Measurements from ENCODE around the gene QSOX1. TPM values are rescaled to one million over a fixed set of nuclear protein-coding genes. Genes with fewer than 3 reads are reported as not detected.
A peak's percentile ranks its signal among the peaks of the same experiment; 100 is the strongest.

Gene QSOX1
- total and polyA plus RNA-seq, 2 donors (not counting 3 experiments of a cell fraction or from before 2014, with no cell fraction given), result 256 to 415 TPM

DNA sequence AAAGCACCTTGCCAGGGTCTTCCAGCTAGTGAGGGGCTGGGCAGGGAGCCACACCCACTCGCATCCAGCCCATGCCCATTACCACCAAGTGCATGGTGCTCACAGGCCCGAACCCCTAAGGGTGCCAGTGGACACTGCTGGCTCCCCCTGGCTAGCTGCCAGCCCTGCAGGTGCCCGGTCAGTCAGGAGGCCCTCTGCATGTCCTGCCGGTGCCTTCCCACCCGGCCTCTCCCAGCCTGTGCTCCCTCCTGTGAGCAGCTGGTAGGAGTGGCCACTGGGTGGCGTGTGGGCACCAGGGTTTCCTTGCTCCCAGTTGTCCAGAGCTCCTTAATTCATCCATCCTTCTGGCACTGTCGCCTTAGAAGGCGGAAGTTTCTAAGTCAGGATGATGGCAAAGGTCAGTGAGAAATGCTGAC, 33.4 kb downstream of the QSOX1 start:
- BruUV-seq (replicated peaks), result no TSS peak
- peak; percentile 44 for DNase-seq (ENCODE audit: low read depth, low spot score)
- ChIA-PET POLR2A (no interaction called here), CTCF (interaction anchor here (0.9 to 3.4 kb wide), 33 partner anchors 9 to 675 kb away, joined by 3 to 70 read pairs (median 5); no protein-coding TSS in a partner anchor)
- no peak overlapping the region for H3K4me2 ChIP-seq (ENCODE audit: insufficient read depth, low read length)
- dilution Hi-C loops (cut with MboI; ENCODE audit: extremely low pct_ligation_motif_present, low sequenced_read_pairs), result no loop called here
- H3K9me1 ChIP-seq (replicated peaks; ENCODE audit: control insufficient read depth, extremely low read depth, insufficient read depth, low read length), result no peaks in the 10 kb centered on the region
- intact Hi-C loops (cut with micrococcal nuclease), result loop anchor here (1.0 kb wide), 4 partner anchors 64 to 294 kb away; no protein-coding TSS in a partner anchor
- H3K9me3 ChIP-seq (replicated peaks; ENCODE audit: control insufficient read depth, insufficient read depth, low read length), result no peaks in the 10 kb centered on the region
- H3K4me3 ChIP-seq (replicated peaks in 1 of 3; ENCODE audit: insufficient read depth in 1 of 3, low read depth in 1 of 3, low read length in 3 of 3), result no peak overlapping the region
- no peak overlapping the region for H2AFZ ChIP-seq (ENCODE audit: low read depth, low read length)
- H3K4me1 ChIP-seq (ENCODE audit: control insufficient read depth, extremely low read depth, insufficient read depth, low read length), result no peaks in the 10 kb centered on the region
- H3K27me3 ChIP-seq (ENCODE audit: control insufficient read depth in 2 of 2, insufficient read depth in 2 of 2, low read length in 2 of 2), result no peaks in the 10 kb centered on the region
- no peaks in the 10 kb centered on the region for H4K20me1 ChIP-seq (replicated peaks; ENCODE audit: control insufficient read depth, extremely low read depth, insufficient read depth, low read length)
- TF ChIP-seq GATA2 (IDR thresholded peaks at IDR 0.05; ENCODE audit: insufficient read depth, insufficient read length, low read depth, low read length) (no peak), MYC (IDR thresholded peaks at IDR 0.05; ENCODE audit: low read depth, low read length) (no peak), FOS (IDR thresholded peaks at IDR 0.05; ENCODE audit: borderline replicate concordance, insufficient read depth, low read length) (no peak), POLR2AphosphoS5 (IDR thresholded peaks at IDR 0.05; ENCODE audit: insufficient read depth, low read depth, low read length) (no peak), POLR2A (IDR thresholded peaks at IDR 0.05; ENCODE audit: low read depth, low read length) (no peak)
- TF ChIP-seq, protein P1, sequence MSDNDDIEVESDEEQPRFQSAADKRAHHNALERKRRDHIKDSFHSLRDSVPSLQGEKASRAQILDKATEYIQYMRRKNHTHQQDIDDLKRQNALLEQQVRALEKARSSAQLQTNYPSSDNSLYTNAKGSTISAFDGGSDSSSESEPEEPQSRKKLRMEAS (IDR thresholded peaks at IDR 0.05; ENCODE audit: insufficient read depth, insufficient read length), result no peak
- TF ChIP-seq, protein P2, sequence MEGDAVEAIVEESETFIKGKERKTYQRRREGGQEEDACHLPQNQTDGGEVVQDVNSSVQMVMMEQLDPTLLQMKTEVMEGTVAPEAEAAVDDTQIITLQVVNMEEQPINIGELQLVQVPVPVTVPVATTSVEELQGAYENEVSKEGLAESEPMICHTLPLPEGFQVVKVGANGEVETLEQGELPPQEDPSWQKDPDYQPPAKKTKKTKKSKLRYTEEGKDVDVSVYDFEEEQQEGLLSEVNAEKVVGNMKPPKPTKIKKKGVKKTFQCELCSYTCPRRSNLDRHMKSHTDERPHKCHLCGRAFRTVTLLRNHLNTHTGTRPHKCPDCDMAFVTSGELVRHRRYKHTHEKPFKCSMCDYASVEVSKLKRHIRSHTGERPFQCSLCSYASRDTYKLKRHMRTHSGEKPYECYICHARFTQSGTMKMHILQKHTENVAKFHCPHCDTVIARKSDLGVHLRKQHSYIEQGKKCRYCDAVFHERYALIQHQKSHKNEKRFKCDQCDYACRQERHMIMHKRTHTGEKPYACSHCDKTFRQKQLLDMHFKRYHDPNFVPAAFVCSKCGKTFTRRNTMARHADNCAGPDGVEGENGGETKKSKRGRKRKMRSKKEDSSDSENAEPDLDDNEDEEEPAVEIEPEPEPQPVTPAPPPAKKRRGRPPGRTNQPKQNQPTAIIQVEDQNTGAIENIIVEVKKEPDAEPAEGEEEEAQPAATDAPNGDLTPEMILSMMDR (IDR thresholded peaks at IDR 0.05; ENCODE audit: extremely low read depth in 1 of 2, insufficient read depth in 1 of 2, low read depth in 1 of 2, low read length in 2 of 2), result peak; percentile 67 to 80
- H3K36me3 ChIP-seq (ENCODE audit: control insufficient read depth in 2 of 2, extremely low read depth in 1 of 2, insufficient read depth in 2 of 2, low read length in 2 of 2), result peaks cover 4 to 27% of the 10 kb centered on the region in 2 experiments
- H3K9ac ChIP-seq (replicated peaks; ENCODE audit: extremely low read depth, insufficient read depth, low read length), result no peak overlapping the region
- FAIRE-seq, result peak; percentile 74
- H3K79me2 ChIP-seq (ENCODE audit: control insufficient read depth, insufficient read depth, low read length), result no peaks in the 10 kb centered on the region
- no peak overlapping the region for H3K27ac ChIP-seq (ENCODE audit: insufficient read depth, low read depth, low read length)

All from endothelial cell of umbilical vein (primary cell).